Measurements from ENCODE around the gene TAP1.

The TAP1 gene

DNA sequence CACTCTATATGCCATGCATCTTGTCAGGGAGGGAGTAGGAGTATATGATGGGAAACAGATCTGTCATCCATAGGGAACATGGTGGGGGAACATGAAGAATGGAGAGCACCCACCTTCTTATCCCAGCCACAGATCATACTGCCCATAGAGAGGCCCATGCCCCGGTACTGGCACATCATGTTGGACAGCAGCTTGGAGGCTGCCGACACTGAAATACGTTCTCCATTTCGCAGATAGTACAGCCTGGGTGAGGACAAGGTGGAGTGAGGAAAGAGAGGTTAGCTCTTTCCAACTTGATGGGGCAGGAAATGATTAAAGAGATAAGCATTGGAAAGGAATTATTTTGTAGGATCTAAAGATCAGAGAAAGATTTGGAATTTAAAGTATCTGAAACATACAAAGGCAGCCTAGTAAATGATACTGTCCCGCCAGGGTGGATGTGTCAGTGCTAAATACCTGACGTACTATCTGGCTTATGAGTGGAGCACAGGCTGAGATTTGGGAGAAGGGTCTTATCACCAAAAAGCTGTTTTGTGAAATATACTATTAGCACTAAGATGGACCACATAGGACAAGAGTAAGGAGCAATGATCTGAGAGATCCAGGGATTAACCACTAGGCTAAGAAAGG lies 11.4 kb downstream of the TAP1 start:
- no peak for DNase-seq (ENCODE audit: low read depth in 2 of 2)

DNA sequence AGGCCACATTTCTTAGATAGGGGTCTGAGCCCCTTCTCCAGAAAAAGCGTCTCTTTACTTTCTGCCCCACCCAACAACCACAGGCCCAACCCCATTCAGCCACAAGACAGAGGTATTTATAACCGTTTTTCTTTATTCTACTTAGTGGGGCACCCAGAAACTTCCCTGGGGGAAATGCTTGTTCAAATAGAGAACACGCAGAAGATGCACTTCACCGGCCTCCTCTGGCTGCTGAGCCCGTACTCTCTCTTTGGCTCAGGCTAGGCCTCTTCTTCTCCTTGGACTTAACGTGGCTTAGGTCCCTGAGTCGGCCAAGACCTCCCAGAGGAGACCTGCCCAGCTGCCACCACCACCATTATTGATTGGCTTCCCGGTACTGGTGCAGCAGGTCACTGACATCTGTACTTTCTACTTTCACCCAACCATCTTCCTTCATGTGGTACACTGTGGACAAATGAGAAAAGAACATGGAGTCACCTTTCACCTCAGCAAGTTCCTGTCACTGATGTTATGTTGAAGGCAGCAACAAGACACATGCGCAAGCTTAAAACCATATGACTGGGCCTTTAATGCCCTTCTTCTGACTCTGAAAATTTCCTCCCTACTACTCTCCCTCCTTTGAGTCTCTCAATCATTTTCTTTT lies 12.8 kb downstream of the TAP1 start:
- DNase-seq (ENCODE audit: low read depth in 2 of 2), result no peak

DNA sequence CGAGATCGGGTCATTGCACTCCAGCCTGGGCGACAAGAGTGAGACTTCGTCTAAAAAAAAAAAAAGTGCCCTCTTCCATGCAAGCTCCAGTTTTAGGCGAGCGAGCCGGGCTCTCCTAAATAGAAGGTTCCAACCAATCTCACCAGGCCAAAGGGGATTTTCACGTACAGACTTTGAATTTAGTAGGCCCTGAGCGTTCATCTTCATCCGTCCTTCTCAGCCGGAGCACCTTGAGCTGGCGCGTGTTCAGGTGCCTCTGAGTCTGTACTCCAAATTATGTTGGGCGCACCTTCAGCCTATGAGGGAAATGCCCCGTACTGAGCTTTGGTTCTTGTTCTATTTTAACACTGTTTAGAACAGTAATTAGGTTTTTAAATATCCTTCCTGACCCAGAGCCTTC lies 14.1 kb downstream of the TAP1 start:
- DNase-seq (ENCODE audit: low read depth in 2 of 2), result no peak

DNA sequence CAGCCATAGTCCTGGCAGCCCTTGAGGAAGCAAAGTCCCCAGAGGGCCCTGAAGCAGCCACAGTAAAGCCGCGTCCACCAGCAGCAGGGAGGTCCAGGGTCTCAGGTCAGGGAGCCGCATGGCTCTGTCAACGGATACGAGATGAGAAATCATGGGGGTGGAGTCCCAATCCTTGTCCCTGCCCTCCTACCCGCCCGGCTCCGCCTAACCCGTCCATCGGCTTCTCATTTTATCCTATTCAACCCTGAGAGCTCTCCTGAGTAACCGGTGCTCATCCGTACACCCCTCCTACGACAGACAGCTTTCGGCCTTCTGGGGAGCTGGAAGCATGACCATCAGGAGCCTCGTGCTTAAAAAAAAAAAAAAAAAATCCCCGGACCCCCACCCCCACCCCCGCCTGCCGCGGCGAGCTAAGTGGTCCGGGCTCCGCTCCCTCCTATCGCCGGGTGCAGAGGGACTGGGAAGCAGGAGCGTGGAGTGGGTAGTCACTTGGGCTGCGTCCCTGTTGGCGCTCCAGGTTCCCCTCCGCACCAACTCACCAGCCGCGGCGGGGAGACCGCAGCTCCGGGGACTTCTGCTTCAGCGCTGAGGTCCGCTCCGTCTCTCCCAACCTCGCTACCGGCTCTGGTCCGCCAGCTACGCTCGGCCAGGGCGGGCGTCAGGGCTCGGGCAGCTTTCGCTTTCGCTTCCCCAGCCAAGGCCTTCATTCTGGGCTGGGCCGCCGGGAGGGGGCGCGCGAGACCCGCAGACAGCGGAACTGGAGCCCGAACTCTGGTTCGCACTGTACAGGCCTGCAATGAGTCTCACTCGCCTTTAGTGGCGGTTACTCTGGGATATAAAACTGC lies 15.2 kb downstream of the TAP1 start, which contains the start of gene TAP2:
TSS of gene TAP2 (minus strand) at position 626 of the 845 bp plus-strand sequence. CDS start at position 120, 506 bp downstream.
- peak; percentile 93 for DNase-seq (ENCODE audit: low read depth in 2 of 2)

DNA sequence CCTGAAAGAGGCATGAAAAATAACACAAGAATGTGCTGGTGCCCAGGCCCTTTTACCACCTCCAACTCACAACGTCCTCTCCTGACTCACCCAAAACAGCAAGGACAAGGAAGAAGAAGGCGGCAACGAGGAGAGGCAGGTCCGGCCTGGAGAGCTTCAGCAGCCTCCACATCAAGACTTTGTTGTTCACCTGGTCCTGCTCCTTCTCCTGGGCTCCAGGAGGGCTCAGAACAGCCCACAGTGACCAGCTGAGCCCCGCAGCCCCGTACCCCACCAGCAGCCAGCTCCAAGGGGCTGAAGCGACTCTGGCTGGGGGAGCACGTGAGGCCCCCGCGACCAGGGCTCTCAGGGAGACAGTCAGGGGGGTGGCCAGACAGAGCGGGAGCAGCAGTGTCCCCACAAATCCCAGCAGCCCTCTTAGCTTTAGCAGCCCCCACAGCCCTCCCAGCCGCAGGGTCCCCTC lies 15.8 kb downstream of the TAP1 start:
- DNase-seq (ENCODE audit: low read depth in 2 of 2), result no peak

DNA sequence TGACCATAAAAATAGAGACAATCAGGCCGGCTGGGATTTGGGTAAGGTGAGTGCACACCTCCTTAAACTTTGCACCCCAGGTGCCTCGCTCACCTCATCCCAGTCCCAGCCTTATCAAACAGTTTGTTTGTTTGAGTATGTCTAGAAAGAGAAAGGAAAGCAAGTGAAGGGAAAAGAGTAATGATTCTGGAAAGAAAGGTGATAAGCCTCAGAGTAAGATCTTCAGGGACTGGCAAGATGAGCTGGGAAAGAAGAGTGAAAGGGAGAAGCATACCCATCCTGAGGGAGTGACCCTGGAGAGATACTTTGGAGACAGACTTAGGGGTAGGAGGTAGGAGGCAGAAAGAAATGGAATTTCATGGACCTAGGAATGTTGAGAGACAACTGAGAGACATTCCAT lies 16.6 kb downstream of the TAP1 start:
- DNase-seq (ENCODE audit: low read depth in 2 of 2), result no peak

DNA sequence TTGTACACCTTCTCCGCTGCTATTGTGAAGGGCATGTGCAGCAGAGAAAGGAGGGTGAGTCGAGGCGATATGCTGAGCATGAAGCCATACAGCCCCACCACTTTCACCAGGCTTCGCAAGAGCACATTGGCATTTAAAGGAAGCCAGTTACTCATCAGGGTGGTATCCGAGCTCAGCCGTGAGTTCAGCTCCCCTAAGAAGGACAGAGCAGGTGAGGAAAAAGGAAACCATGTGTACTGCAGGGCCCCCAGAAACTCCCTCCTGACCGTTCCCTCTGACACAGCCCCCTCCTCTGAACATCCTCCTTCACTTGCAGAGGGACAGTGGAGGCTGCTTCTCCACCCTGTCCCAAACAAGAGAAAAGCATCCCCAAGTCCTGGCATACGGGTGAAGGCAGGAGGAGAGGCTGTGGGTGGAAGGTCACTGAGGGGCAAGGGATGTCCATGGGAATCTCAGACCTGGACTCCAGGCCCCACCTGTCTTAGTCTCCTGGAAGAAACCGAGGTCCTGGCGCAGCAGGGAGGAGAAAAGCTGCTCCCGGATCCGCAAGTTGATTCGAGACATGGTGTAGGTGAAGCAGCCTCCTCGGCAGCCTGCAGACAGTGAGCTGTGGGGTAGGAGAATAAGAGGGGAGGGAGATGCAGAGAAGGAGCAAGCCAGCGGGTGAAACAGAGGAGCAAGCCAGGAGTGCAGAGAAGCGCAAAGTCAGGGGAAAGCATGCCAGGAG lies 18.2 kb downstream of the TAP1 start:
- no peak for DNase-seq (ENCODE audit: low read depth in 2 of 2)

DNA sequence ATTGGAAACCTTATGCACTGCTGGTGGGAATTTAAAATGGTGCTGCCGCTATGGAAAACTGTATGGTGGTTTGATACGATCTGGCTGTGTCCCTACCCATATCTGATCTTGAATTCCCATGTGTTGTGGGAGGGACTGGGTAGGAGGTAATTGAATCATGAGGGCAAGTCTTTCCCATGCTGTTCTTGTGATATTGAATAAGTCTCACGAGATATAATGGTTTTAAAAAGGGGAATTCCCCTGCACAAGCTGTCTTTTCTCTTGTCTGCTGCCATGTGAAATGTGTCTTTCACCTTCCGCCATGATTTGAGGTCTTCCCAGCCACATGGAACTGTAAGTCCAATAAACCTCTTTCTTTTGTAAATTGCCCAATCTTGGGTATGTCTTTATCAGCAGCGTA lies 19.8 kb downstream of the TAP1 start:
- DNase-seq (ENCODE audit: low read depth in 2 of 2), result no peak

DNA sequence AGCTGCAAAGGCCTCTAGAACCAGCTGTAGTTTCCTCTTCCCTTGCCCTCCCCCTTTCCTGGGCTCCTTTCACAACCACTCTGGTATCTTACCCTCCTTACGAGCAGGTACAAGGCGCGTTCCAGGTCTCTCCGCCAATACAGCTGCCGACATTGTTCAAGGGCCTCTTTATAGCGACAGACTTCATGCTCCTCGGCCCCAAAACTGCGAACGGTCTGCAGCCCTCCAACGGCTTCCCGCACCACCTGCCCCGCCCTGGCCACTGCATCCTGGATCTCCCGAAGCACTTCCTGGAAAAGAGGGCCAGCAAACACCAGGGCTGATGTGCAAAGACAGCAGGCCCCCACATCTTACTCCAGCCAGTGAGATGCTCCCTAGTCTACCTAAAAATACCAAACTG lies 21.0 kb downstream of the TAP1 start:
- DNase-seq (ENCODE audit: low read depth in 2 of 2), result no peak

DNA sequence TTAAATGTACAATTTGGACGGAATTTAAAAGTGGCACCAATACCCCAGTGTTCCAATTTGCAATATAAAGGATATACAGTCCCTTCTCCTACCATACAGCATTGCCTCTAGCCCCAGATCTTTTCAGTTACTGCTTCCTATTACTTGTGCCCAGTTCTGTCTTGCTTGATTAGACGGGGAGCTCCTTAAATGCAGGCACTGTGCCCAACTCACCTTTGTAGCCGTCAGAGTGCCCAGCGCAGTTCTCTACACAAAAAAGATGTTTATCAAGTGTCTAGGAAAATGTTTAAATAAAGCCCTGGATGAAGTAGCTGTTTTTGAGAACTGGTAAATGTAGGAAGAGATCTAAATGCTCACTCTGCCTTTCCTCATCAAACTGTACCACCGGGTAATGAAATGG lies 22.6 kb downstream of the TAP1 start:
- no peak for DNase-seq (ENCODE audit: low read depth in 2 of 2)

DNA sequence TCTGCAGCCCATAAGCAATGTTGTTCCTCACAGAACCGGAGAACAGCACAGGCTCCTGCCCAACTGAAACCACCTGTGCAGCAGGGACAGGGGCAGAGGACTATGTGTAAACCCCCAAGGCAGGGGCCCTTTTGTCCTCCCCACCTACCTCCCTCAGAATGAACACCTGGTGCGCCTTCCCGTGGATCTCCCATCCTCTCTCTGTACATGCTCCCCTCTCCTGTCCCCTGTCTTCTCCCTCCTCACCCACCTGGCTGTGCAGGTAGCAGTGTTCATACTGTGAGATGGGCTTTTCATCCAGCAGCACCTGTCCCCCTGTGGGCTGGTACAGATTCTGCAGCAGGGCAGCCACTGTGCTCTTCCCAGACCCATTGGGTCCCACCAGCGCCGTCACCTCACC lies 23.5 kb downstream of the TAP1 start:
- DNase-seq (ENCODE audit: low read depth in 2 of 2), result no peak

DNA sequence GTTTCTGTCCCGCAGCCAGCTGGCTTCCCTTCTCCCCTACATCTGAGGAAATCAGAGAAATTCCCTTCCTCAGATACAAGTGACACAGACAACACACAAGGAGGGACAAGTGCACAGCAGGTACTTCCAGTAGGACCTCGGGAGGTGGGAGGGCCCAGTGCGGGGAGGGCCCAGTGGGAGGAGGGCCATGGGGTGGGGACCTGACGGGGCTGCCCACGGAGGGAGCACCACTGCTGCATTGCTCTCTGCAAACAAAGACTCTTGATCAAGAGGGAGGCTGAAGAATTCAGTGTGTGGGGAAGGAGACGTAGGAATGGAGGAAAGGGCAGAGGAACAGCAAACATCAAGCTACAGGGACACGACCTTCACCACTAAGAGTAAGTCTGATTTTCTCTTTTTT lies 24.0 kb downstream of the TAP1 start:
- no peak for DNase-seq (ENCODE audit: low read depth in 2 of 2)

DNA sequence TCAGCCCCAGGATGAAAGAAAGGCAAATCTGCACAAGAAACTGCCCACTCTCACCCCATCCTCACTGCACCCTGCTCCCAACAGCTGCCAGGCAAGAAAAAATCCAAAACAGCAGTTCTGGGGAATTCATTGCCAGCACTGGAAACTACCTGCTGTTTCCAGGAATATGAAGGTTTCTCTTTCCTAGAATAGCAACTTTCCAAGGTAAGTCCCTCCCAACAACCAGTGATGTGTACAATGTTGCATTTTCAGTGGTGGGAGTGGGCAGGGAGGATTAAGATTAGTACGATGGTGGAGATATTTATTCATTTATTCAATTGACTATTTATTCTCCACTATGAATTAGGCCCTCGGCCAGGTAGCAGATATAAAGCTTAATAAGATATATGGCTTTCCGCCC lies 26.5 kb downstream of the TAP1 start:
- no peak for DNase-seq (ENCODE audit: low read depth in 2 of 2)

DNA sequence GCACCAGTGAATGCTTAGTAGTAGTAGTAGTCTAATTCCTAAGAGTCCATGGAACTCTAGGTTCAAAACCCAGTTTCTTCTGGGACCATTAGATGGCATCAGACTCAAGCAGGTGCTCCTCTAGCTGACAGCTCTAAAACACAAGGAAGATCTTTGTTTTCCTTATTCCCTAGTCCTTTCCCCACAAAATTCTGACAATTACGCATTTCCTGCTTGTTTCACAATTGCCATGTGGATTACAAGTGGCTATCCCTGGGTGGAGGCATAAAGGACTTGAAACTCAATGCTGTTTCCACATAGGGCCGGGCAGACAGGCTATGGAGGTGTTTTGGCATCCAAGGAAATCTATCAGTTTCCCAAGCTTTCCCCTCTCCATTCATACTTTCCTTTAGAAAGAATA lies 27.5 kb downstream of the TAP1 start:
- no peak for DNase-seq (ENCODE audit: low read depth in 2 of 2)

DNA sequence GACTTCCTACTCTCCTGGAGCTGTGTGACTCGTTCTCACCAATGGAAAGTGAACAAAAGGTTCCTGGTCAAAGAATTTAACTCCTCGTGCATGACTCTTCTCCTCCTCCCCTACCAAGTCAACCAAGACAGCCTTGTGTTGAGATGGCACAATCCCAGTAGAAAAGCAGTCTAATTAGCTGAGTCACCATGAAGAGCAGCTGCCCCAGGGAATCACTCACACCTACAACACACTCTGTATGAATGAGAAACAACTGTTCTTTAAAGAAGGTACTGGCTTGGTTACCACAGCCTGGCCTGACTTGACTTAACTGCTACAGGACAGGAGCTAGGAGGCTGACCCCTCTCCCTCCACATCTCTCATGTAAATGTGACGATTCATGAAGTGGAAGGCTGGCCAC lies 33.8 kb downstream of the TAP1 start:
- DNase-seq (ENCODE audit: low read depth in 2 of 2), result no peak

DNA sequence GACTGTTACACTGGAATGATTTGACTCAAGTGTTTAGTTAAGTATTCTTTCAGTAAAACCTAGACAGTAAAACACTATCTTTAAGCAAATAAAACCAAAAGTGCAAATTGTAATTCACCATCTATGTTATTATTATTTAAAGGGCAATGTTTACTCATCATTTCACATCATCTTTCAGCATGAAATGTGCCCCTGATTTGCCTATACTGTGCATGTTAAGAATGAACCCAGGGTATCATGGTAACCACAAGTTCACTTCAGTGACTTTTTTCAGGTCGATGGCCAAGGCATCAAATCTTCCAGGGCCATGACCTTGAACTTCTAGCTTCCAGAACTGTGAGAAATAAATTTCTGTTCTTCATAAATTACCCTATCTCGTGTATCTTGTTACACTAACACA lies 34.6 kb downstream of the TAP1 start:
- no peak for DNase-seq (ENCODE audit: low read depth in 2 of 2)

DNA sequence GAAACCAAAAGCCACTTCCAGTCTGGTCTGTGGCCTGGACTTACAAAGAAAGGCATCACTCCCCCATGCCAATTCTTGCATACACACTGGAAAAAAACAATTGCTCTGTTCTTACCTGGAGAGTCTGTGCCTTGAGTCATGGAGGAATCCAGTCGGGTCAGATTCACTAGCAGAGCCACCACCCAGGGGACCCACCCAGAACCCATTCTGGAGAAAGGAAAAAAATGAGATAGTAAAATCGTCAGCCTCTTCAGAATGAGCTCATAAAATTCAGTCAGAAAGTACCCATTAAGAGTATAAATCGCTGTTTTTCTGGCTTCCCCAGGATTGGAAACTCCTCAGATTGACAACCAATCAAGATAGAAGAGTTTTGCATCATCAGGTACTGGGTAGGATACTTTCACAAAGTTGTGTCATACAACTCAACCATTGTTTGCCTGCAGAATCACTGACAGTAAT lies 36.7 kb downstream of the TAP1 start, which contains the start of gene HLA-DOB:
TSS of gene HLA-DOB (minus strand) at position 257 of the 459 bp plus-strand sequence. CDS start at position 206, 51 bp downstream.
- no peak for DNase-seq (ENCODE audit: low read depth in 2 of 2)

DNA sequence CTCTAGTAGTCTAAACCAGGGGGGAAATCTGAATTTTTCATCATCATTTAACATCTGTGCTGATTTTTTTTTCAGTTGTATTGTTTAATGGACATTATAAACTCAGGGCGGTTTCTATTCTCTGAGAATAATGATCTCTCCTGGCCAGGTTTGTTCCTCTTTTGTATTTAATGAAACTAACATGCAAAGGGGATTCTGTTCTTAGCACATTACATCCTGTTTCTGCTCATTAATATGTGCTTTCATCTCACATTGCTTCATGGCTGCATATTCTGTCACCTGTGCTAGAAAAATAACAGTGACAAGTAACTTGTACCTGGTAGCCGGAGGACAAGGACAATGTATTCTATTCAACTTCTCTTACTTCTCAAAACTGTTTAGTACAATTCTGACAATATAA lies 37.5 kb downstream of the TAP1 start:
- DNase-seq (ENCODE audit: low read depth in 2 of 2), result no peak

DNA sequence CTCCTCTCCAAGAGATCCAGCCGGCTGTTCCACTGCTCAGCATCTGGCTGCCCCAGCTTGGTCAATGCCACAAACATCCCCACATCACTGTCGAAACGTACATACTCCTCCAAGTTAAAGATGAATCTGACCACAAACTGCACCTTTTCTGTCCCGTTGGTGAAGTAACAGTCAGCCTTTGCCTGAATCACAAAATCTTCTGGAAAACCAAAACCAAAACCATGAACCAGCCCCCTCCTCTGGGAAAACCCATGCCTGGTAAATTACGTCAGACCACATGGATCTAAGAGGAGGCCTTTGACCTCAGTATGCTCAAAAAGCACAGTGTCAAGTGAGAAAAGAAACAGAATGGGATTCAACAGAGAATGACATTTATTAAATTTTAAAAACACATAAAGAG lies 38.4 kb downstream of the TAP1 start:
- DNase-seq (ENCODE audit: low read depth in 2 of 2), result no peak

DNA sequence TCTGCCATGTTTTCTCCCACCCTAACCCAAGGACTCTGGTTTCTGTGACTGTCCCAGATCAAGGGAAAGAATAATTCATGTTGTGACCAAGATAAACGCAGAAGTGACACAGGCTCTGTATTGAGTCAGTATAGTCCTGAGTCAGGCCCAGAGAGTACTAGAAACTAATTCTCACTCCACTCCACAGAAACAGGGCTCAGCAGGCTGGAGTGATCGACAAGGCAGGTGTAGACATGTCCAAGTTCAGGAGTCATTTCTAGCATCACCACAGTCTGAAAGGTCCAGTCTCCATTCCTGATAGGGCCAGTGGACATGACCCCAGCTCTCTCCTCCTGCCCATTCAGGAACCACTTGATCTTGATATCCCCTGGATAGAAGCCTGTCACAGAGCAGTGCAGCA lies 39.4 kb downstream of the TAP1 start:
- no peak for DNase-seq (ENCODE audit: low read depth in 2 of 2)

DNA sequence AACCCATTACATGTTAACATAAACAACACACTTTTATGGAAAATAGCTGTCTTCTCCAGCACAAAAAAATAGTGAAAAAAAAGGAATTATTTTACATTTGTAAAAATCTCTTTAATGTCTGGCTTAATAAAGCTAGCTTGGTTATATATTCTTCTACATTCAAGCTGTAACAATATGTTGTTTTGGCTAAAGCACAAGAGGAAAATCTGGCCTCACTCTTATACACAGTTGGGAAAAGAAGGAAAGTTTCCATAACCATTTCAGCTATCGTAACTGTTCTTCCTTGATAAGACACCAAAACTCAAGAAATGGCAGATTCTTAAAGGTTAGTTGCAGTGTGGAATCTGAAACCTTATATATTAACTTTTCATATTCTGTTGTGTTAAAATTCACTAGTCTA lies 44.3 kb downstream of the TAP1 start:
- DNase-seq (ENCODE audit: low read depth in 2 of 2), result no peak

DNA sequence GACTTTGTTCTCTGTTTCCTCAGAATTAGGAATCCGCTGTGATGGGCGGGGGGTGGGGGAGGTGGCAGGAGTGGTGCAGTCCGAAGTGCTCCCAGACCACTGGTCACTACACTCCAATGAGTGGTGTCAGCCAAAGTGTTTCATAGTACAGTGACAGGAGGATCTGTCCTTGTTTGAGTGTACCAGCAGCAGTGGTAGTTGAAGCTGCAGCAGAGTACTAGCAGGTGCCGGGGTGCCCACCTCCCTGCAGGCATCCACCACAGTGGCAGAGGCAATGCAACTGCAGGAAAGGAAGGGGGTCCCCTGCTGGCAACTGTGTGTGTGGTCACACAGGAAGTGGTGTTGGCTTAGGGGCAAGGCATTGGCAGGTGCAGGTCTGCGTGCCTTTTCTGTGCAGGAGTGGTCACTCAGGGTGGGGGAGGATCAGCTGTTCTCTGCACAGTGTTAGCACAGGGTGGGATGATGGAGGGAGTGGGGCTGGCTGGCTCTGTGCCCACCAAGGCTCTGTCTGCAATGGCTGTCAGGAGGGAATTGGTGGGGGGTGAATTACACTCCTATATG lies 46.4 kb downstream of the TAP1 start:
- DNase-seq (ENCODE audit: low read depth in 2 of 2), result no peak

All from stimulated activated CD8-positive, alpha-beta memory T cell treated with anti-CD3 and anti-CD28 coated beads, Interleukin-15, amount 100 ng/mL, for 4 hours (primary cell).